ENCODE measurements around the gene ZCCHC17. TPM values are rescaled to one million over a fixed set of nuclear protein-coding genes. Genes with fewer than 3 reads are reported as not detected.
"Not testable (repeated sequence)": the region's sequence is repeated elsewhere in the genome, so short reads cannot be mapped to it uniquely, and the experiment has no call there.

Gene ZCCHC17
- polyA plus RNA-seq, 1 experiment = 72.9 TPM

- no peak overlapping the region for H3K27ac ChIP-seq (ENCODE audit: low read depth, low read length)
- H3K9me3 ChIP-seq (ENCODE audit: control insufficient read depth, insufficient read depth, low read length) = no peaks in the 10 kb centered on the region
- ChIA-PET CTCF (no interaction called here), POLR2A (no interaction called here)
- no peak for DNase-seq (ENCODE audit: low read depth, low spot score)
- H3K27me3 ChIP-seq (ENCODE audit: control insufficient read depth, insufficient read depth, low read length) = no peaks in the 10 kb centered on the region
- H3K4me3 ChIP-seq (ENCODE audit: low read depth, low read length) = no peak overlapping the region
- TF ChIP-seq CTCF (IDR thresholded peaks at IDR 0.05; ENCODE audit: low read depth, low read length) = no peak
These were observed 38.3 kb upstream of the ZCCHC17 start for GRCh38 chr1:31258581-31258980.

DNA sequence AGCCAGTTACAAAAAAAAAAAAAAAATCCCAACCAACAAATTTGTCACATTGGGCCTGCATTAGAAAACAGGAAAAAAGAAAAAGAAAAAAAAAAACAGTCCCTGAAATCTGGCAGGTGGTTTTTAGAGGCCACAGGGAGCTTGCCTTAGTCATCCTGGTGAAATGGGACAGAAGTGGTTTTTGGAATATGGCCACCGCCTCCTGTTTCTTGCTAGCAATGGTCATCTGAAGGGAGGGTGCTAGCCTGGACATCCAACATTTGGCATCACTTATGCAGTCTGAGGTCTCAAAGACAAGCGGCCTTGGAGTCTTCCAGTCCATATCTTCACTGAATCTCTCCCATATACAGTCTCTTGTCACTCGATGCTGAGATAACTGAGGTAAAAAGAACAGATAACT is 37.1 kb upstream of the ZCCHC17 start:
- Histone ChIP-seq H3K27ac (ENCODE audit: low read depth, low read length) (no peak overlapping the region), H3K27me3 (ENCODE audit: control insufficient read depth, insufficient read depth, low read length) (no peaks in the 10 kb centered on the region), H3K4me3 (ENCODE audit: low read depth, low read length) (no peak overlapping the region), H3K9me3 (ENCODE audit: control insufficient read depth, insufficient read depth, low read length) (no peaks in the 10 kb centered on the region)
- POLR2A ChIA-PET = no interaction called here
- no peak for DNase-seq (ENCODE audit: low read depth, low spot score)
- CTCF ChIA-PET = no interaction called here
- TF ChIP-seq CTCF (IDR thresholded peaks at IDR 0.05; ENCODE audit: low read depth, low read length) = no peak

- Histone ChIP-seq H3K4me3 (ENCODE audit: low read depth, low read length) (no peak overlapping the region), H3K27me3 (ENCODE audit: control insufficient read depth, insufficient read depth, low read length) (no peaks in the 10 kb centered on the region), H3K9me3 (ENCODE audit: control insufficient read depth, insufficient read depth, low read length) (no peaks in the 10 kb centered on the region), H3K27ac (ENCODE audit: low read depth, low read length) (no peak overlapping the region)
- ChIA-PET POLR2A (no interaction called here), CTCF (interaction anchor here (0.6 to 3.0 kb wide), 3 partner anchors 77 to 542 kb away, joined by 3 to 17 read pairs (median 4); no protein-coding TSS in a partner anchor)
- no peak for TF ChIP-seq CTCF (IDR thresholded peaks at IDR 0.05; ENCODE audit: low read depth, low read length)
- no peak for DNase-seq (ENCODE audit: low read depth, low spot score)
These were observed 34.9 kb upstream of the ZCCHC17 start for GRCh38 chr1:31261916-31262315.

DNA sequence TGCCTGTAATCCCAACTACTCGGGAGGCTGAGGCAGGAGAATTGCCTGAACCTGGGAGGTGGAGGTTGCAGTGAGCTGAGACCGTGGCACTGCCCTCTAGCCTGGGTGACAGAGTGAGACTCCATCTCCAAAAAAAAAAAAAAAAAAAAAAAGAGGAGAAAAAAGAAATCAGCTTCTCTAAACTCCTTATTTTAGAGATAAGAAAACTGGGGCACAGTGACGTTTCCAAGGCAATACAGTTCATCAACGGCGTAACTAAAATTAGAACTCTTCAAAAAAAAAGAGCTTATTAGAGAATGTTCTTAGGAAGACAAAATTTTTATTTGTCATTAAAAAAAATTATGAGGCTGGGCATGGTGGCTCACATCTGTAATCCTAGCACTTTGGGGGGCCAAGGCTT is 34.4 kb upstream of the ZCCHC17 start:
- H3K9me3 ChIP-seq (ENCODE audit: control insufficient read depth, insufficient read depth, low read length); H3K27me3 ChIP-seq (ENCODE audit: control insufficient read depth, insufficient read depth, low read length); DNase-seq (ENCODE audit: low read depth, low spot score); POLR2A ChIA-PET; H3K4me3 ChIP-seq (ENCODE audit: low read depth, low read length); H3K27ac ChIP-seq (ENCODE audit: low read depth, low read length): not testable (repeated sequence)
- CTCF ChIA-PET = interaction anchor here (0.6 to 3.0 kb wide), 4 partner anchors 18 to 543 kb away, joined by 3 to 17 read pairs (median 4); no protein-coding TSS in a partner anchor

GRCh38 chr1:31263408-31263807 is 33.4 kb upstream of the ZCCHC17 start:
- no peaks in the 10 kb centered on the region for H3K27me3 ChIP-seq (ENCODE audit: control insufficient read depth, insufficient read depth, low read length)
- H3K4me3 ChIP-seq (ENCODE audit: low read depth, low read length) = no peak overlapping the region
- ChIA-PET CTCF (interaction anchor here (0.7 to 3.0 kb wide), 3 partner anchors 70 to 286 kb away, joined by 3 to 17 read pairs (median 4); no protein-coding TSS in a partner anchor), POLR2A (interaction anchor here (0.7 to 1.1 kb wide), 2 partner anchors 27 to 33 kb away, joined by 3 to 4 read pairs; partner anchors contain the start of genes SNRNP40 and ZCCHC17)
- DNase-seq (ENCODE audit: low read depth, low spot score) = no peak
- no peak for TF ChIP-seq CTCF (IDR thresholded peaks at IDR 0.05; ENCODE audit: low read depth, low read length)
- no peak overlapping the region for H3K27ac ChIP-seq (ENCODE audit: low read depth, low read length)
- no peaks in the 10 kb centered on the region for H3K9me3 ChIP-seq (ENCODE audit: control insufficient read depth, insufficient read depth, low read length)
